Measurements from ENCODE around the gene TMEM184B. TPM values are rescaled to one million over a fixed set of nuclear protein-coding genes. Genes with fewer than 3 reads are reported as not detected.

TMEM184B gene
- total and polyA plus RNA-seq, 2 of the 8 experiments (the other 6 are each of a cell fraction or from before 2014, with no cell fraction given): 41.6 to 81.0 TPM

- TF ChIP-seq TCF12 (IDR thresholded peaks at IDR 0.05; ENCODE audit: low read depth, low read length) (no peak), YY1 (IDR thresholded peaks at IDR 0.05; ENCODE audit: low read depth, low read length) (no peak), SRF (IDR thresholded peaks at IDR 0.05; ENCODE audit: low read depth, low read length) (no peak), POLR2A (IDR thresholded peaks at IDR 0.05; ENCODE audit: control extremely low read depth in 1 of 2, low read depth in 2 of 2, low read length in 2 of 2) (peak in 1 of 2 experiments; percentile 78; a peak in 2 of 3 replicates), SAP30 (IDR thresholded peaks at IDR 0.05; ENCODE audit: insufficient read depth, insufficient replicate concordance, low read length) (no peak), BRCA1 (IDR thresholded peaks at IDR 0.05; ENCODE audit: low read depth, low read length) (peak; percentile 83), CREB1 (IDR thresholded peaks at IDR 0.05) (peak; percentile 83), CBX8 (IDR thresholded peaks at IDR 0.05; ENCODE audit: borderline replicate concordance, low read depth, low read length) (no peak), ASH2L (IDR thresholded peaks at IDR 0.05; ENCODE audit: low read length) (peak; percentile 29), RAD21 (IDR thresholded peaks at IDR 0.05 in 1 of 2, conservative IDR thresholded peaks at IDR 0.05 in 1 of 2; ENCODE audit: low read depth in 2 of 2, low read length in 2 of 2) (no peak)
These were observed 70.9 kb downstream of the TMEM184B start, which contains the start of gene MAFF (continued) for GRCh38 chr22:38201711-38202436.
